PC-9 (cell line): ENCODE data around the gene CEL.

Experiments used
- EZH2 ChIP-seq: fragments of 200-600 bp; sonication (generic); IDR thresholded peaks from 2 replicates; pipeline ENCODE4 v1.8.0; 2017; ENCODE audit warnings: antibody characterized with exemption, low read depth
- TF ChIP-seq, protein P1 (sequence below): fragments of 200-600 bp; sonication (generic); conservative IDR thresholded peaks from 2 replicates; pipeline ENCODE4 v1.6.1; 2017; ENCODE audit warnings: mixed run types, antibody characterized with exemption, mild to moderate bottlenecking, moderate library complexity

DNA sequence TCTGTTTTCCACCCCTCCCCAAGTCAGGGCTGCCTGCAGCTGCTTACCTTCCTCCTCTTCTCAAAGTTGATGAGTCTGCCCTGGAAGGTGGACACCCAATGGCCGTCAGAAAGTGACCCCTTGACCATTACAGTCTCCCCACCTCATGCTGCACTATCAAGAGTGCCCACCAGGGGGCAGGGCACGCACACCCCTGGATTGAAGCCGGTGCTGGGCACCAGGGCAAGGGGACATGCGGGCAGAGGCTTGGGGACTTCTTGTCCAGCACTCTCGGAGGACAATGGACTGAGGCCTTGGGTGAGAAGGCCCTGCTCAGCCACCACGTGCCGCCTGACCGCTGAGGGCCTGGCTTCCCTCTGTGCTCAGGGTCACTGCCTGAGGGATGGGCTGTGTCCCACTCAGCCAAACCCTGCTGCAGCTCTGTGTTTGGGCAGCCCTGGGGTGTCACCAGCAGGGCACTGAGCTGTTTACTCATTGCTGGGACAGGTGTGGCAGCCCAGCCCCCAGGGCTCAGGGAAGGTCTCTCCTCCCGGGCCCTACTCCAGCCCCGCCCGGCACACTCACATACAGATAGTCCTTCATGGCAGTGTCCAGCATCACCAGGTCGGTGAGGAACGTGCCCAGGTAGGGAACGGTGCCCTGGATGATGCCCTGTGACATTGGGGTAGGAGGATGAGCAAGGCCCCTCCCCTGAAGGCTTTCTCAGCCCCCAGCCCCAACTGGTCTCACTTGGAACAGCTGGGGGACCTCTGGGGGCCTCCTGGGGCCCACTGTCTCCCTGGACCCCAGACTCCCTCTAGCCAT is 41.6 kb downstream of the CEL start:
- TF ChIP-seq, protein P1, sequence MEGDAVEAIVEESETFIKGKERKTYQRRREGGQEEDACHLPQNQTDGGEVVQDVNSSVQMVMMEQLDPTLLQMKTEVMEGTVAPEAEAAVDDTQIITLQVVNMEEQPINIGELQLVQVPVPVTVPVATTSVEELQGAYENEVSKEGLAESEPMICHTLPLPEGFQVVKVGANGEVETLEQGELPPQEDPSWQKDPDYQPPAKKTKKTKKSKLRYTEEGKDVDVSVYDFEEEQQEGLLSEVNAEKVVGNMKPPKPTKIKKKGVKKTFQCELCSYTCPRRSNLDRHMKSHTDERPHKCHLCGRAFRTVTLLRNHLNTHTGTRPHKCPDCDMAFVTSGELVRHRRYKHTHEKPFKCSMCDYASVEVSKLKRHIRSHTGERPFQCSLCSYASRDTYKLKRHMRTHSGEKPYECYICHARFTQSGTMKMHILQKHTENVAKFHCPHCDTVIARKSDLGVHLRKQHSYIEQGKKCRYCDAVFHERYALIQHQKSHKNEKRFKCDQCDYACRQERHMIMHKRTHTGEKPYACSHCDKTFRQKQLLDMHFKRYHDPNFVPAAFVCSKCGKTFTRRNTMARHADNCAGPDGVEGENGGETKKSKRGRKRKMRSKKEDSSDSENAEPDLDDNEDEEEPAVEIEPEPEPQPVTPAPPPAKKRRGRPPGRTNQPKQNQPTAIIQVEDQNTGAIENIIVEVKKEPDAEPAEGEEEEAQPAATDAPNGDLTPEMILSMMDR: peak; percentile 99
- TF ChIP-seq EZH2: no peak
